HEK293 (cell line): ENCODE data around the gene RPS6KB2.

ENCODE experiments used
- CTCF ChIA-PET: fragments of 350-600 bp; formaldehyde crosslinking; extraction: SDS; loops from one replicate; lab custom pipeline; 2021; ENCODE audit warnings: antibody characterized with exemption; lab: Yijun Ruan, JAX
- POLR2A ChIA-PET: fragments of 300-600 bp; formaldehyde crosslinking; extraction: SDS; loops from one replicate; lab custom pipeline; 2020; ENCODE audit warnings: antibody characterized with exemption, inconsistent platforms; lab: Yijun Ruan, JAX
- H3K27ac ChIP-seq: fragments of 200-500 bp; sonication (Bioruptor generic); 2 replicates; pipeline ENCODE4 v1.5.1; 2014; ENCODE audit warnings: low read depth, low read length, control low read depth, inconsistent platforms; ENCODE audit errors: extremely low read depth
- H3K36me3 ChIP-seq, 2 experiments: fragments of 200-500 bp in 1 of 2; sonication (Bioruptor generic) in 1 of 2; 1 replicate in 1 of 2; 2 replicates in 1 of 2; pipeline ENCODE4 v1.5.1; 2014 to 2017; ENCODE audit warnings: inconsistent platforms in 2 of 2, low read length in 2 of 2; ENCODE audit not compliant: control insufficient read depth in 2 of 2, insufficient read depth in 1 of 2
- H3K4me1 ChIP-seq: fragments of 200-500 bp; sonication (Bioruptor generic); 2 replicates; pipeline ENCODE4 v1.5.1; 2014; ENCODE audit warnings: mild to moderate bottlenecking, low read length, inconsistent platforms; ENCODE audit not compliant: control insufficient read depth, insufficient read depth
- H3K4me3 ChIP-seq: 2 replicates; pipeline ENCODE4 v1.5.1; 2011; ENCODE audit warnings: low read depth, mild to moderate bottlenecking, control low read depth, low read length, moderate library complexity
- H3K9me3 ChIP-seq: fragments of 200-500 bp; sonication (Bioruptor generic); 2 replicates; pipeline ENCODE4 v1.5.1; 2014; ENCODE audit warnings: low read depth, low read length, inconsistent platforms; ENCODE audit not compliant: control insufficient read depth, insufficient read depth
- AEBP2 ChIP-seq: fragments of 450-650 bp; formaldehyde crosslinking; IDR thresholded peaks from 2 replicates; pipeline ENCODE4 v1.5.1; 2016; ENCODE audit warnings: missing biosample characterization, missing genetic modification characterization, borderline replicate concordance
- HIC1 ChIP-seq: fragments of 450-650 bp; formaldehyde crosslinking; IDR thresholded peaks from 2 replicates; pipeline ENCODE4 v1.5.1; 2016; ENCODE audit warnings: missing biosample characterization, missing genetic modification characterization
- SCRT2 ChIP-seq: fragments of 450-650 bp; formaldehyde crosslinking; IDR thresholded peaks from 2 replicates; pipeline ENCODE4 v1.5.1; 2016; ENCODE audit warnings: missing biosample characterization, missing genetic modification characterization
- ZBTB1 ChIP-seq: fragments of 450-650 bp; formaldehyde crosslinking; IDR thresholded peaks from 2 replicates; pipeline ENCODE4 v1.5.1; 2016; ENCODE audit warnings: missing biosample characterization, missing genetic modification characterization
- ZBTB11 ChIP-seq: fragments of 450-650 bp; formaldehyde crosslinking; conservative IDR thresholded peaks from 2 replicates; pipeline ENCODE4 v1.5.1; 2016; ENCODE audit warnings: low read depth, missing biosample characterization, missing genetic modification characterization
- ZFHX2 ChIP-seq: fragments of 450-650 bp; formaldehyde crosslinking; conservative IDR thresholded peaks from 2 replicates; pipeline ENCODE4 v1.5.1; 2016; ENCODE audit warnings: missing biosample characterization, missing genetic modification characterization
- ZNF2 ChIP-seq: fragments of 450-650 bp; formaldehyde crosslinking; IDR thresholded peaks from 2 replicates; pipeline ENCODE4 v1.5.1; 2016; ENCODE audit warnings: missing biosample characterization, missing genetic modification characterization
- ZNF341 ChIP-seq: fragments of 450-650 bp; formaldehyde crosslinking; IDR thresholded peaks from 2 replicates; pipeline ENCODE4; 2016; ENCODE audit warnings: low read depth, missing biosample characterization, missing genetic modification characterization
- ZNF600 ChIP-seq: fragments of 450-650 bp; formaldehyde crosslinking; IDR thresholded peaks from 2 replicates; pipeline ENCODE4 v1.5.1; 2016; ENCODE audit warnings: missing biosample characterization, missing genetic modification characterization
- ZNF785 ChIP-seq: fragments of 450-650 bp; formaldehyde crosslinking; IDR thresholded peaks from 2 replicates; pipeline ENCODE4 v1.5.1; 2016; ENCODE audit warnings: missing biosample characterization, missing genetic modification characterization

Gene RPS6KB2

GRCh38 chr11:67417425-67417824 is 10.9 kb upstream of the RPS6KB2 start:
- Histone ChIP-seq H3K36me3 (no peaks in the 10 kb centered on the region), H3K4me3 (no peak overlapping the region), H3K27ac (no peak overlapping the region), H3K9me3 (no peaks in the 10 kb centered on the region), H3K4me1 (no peaks in the 10 kb centered on the region; the same call in 1 of the 2 replicates)
- peak; percentile 83 for TF ChIP-seq ZFHX2 (tag by site-specific recombination)
- TF ChIP-seq ZBTB11 (tag by site-specific recombination): no peak
- no peak for TF ChIP-seq ZNF600
- no peak for TF ChIP-seq AEBP2 (tag by site-specific recombination)
- ChIA-PET POLR2A (interaction anchor here (2.0 to 4.4 kb wide), 2 partner anchors 15 to 26 kb away, joined by 7 to 25 read pairs; partner anchors contain the start of genes CORO1B and PPP1CA), CTCF (interaction anchor here (1.4 to 1.9 kb wide), 2 partner anchors 16 to 35 kb away, joined by 5 to 8 read pairs; partner anchors contain the start of gene PPP1CA)

- H3K4me1 ChIP-seq: no peaks in the 10 kb centered on the region; the same call in 1 of the 2 replicates
- peak; percentile 86 for TF ChIP-seq ZNF341 (tag by site-specific recombination)
- TF ChIP-seq HIC1: 0 out of 2 replicates have a peak, but pooled peaks have one; percentile 39
- no peak for TF ChIP-seq ZNF785 (tag by site-specific recombination)
- no peak for TF ChIP-seq SCRT2 (tag by site-specific recombination)
- H3K36me3 ChIP-seq: no peaks in the 10 kb centered on the region
- H3K9me3 ChIP-seq: no peaks in the 10 kb centered on the region
- no peak overlapping the region for H3K4me3 ChIP-seq
- CTCF ChIA-PET: interaction anchor here (0.6 to 1.9 kb wide), 3 partner anchors 17 to 196 kb away, joined by 3 to 8 read pairs (median 4); partner anchors contain the start of gene PPP1CA
- H3K27ac ChIP-seq: no peak overlapping the region
- POLR2A ChIA-PET: interaction anchor here (0.7 to 4.4 kb wide), 3 partner anchors 17 to 27 kb away, joined by 5 to 25 read pairs (median 7); partner anchors contain the start of genes CORO1B, PPP1CA and RAD9A
Measured at GRCh38 chr11:67418476-67419281, 9.6 kb upstream of the RPS6KB2 start.

- H3K4me3 ChIP-seq: no peak overlapping the region
- H3K4me1 ChIP-seq: no peaks in the 10 kb centered on the region; the same call in 1 of the 2 replicates
- no peaks in the 10 kb centered on the region for H3K9me3 ChIP-seq
- CTCF ChIA-PET: interaction anchor here (0.6 to 1.9 kb wide), 5 partner anchors 8 to 210 kb away, joined by 3 to 8 read pairs (median 4); partner anchors contain the start of genes NUDT8 and PPP1CA
- no peaks in the 10 kb centered on the region for H3K36me3 ChIP-seq
- POLR2A ChIA-PET: interaction anchor here (0.7 to 4.4 kb wide), 6 partner anchors 9 to 49 kb away, joined by 3 to 25 read pairs (median 5); partner anchors contain the start of genes CORO1B, PPP1CA and TMEM134
- no peak overlapping the region for H3K27ac ChIP-seq
- peak; percentile 39; the same call in 1 of the 2 replicates for TF ChIP-seq ZNF600
- no peak for TF ChIP-seq ZBTB1 (tag by site-specific recombination)
- no peak for TF ChIP-seq ZNF2
Measured at GRCh38 chr11:67419325-67420049, 8.8 kb upstream of the RPS6KB2 start.
